ENCODE data around the gene WBP1L.

Gene WBP1L

GRCh38 chr10:102777711-102778453, 34.1 kb downstream of the WBP1L start:
- no peaks in the 10 kb centered on the region for H3K9me3 Mint-ChIP-seq
- H3K36me3 Mint-ChIP-seq: peaks cover 30% of the 10 kb centered on the region
- H3K4me1 Mint-ChIP-seq: peaks cover 57% of the 10 kb centered on the region
- no peaks in the 10 kb centered on the region for H3K27me3 Mint-ChIP-seq
- no peak overlapping the region for H3K4me3 Mint-ChIP-seq
- peak overlapping the region; percentile 48 for H3K27ac Mint-ChIP-seq
- no peak for ATAC-seq

DNA sequence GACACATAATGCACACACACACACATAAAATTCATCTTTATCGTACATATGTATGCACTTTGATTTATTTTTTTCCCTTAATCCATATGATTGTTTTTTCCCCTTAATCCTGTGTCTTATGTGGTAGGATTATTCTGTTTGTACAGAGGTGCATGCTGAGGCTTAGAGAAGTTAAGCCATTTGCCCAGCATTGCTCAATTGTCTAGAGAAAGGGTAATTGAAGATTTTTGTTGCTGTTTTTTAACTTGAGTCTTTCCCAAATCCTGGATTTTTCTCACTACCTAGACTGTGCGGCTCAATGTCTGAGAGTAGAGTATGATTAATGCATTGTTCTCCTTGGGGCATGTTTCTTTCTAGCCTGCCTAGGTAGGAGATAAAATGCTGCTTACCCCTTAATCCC, 35.0 kb downstream of the WBP1L start:
- H3K4me1 Mint-ChIP-seq: peaks cover 60% of the 10 kb centered on the region
- H3K27ac Mint-ChIP-seq: no peak overlapping the region
- peaks cover 37% of the 10 kb centered on the region for H3K36me3 Mint-ChIP-seq
- ATAC-seq: no peak
- H3K9me3 Mint-ChIP-seq: no peaks in the 10 kb centered on the region
- no peak overlapping the region for H3K4me3 Mint-ChIP-seq
- H3K27me3 Mint-ChIP-seq: no peaks in the 10 kb centered on the region

DNA sequence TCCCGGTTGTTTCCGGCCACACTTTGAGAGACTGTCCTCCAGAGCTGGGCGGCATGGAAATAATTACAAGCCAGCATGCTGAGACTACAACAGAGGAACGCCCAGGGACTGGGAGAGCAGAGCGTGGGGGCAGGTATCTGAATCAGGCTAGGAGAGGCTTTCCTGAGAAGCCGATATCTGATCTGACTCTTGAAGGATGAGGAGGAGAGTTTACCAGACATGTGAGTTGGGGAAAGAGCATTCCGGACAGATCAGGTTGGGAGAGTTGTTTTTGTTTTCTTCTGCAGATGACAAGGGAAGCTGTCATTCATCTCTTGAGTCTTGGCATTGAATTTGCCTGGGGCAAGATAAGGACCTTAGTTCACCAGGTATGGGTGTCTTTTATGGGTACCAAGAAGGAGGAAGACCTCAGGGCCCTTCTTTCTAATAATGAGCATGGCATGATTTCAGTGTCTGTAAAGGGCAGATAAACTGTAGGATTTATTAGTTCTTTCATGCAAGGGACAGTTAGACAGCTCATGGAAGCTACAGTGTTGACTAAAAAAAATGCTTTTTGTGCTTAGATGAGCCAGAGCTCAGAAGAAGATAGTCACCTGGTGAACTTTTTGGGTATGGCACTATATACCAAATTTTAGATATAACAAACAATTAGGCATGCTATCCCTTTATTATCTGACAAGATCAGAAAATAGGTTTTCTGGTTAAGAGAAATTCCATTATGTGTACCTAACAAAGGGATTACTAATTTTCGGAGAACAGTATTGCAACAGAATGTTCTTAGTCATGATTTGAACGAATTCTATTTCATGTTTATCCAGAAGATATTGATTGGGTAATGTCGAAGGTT, 36.2 kb downstream of the WBP1L start:
- Mint-ChIP-seq H3K27me3 (no peaks in the 10 kb centered on the region), H3K9me3 (no peaks in the 10 kb centered on the region), H3K4me1 (peaks cover 55% of the 10 kb centered on the region), H3K4me3 (no peak overlapping the region), H3K27ac (peak overlapping the region; percentile 47), H3K36me3 (peaks cover 29% of the 10 kb centered on the region)
- ATAC-seq: no peak

DNA sequence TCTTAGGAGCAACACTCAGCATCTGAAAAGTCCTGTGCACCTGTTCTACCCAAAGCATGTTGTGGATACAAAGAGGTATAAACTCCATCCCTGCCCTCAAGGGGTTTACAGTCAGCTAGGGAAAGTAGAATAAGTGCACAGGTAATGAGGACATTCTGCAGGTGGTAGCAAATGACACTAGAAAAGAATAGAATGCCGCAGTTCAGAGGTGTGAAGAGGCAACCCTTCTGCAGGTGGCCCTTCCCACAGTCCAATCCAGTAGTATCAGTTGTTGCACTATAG, 36.7 kb downstream of the WBP1L start:
- Mint-ChIP-seq H3K9me3 (no peaks in the 10 kb centered on the region), H3K36me3 (peaks cover 29% of the 10 kb centered on the region), H3K27me3 (no peaks in the 10 kb centered on the region), H3K4me1 (peaks cover 55% of the 10 kb centered on the region), H3K4me3 (no peak overlapping the region), H3K27ac (no peak overlapping the region)
- no peak for ATAC-seq

DNA sequence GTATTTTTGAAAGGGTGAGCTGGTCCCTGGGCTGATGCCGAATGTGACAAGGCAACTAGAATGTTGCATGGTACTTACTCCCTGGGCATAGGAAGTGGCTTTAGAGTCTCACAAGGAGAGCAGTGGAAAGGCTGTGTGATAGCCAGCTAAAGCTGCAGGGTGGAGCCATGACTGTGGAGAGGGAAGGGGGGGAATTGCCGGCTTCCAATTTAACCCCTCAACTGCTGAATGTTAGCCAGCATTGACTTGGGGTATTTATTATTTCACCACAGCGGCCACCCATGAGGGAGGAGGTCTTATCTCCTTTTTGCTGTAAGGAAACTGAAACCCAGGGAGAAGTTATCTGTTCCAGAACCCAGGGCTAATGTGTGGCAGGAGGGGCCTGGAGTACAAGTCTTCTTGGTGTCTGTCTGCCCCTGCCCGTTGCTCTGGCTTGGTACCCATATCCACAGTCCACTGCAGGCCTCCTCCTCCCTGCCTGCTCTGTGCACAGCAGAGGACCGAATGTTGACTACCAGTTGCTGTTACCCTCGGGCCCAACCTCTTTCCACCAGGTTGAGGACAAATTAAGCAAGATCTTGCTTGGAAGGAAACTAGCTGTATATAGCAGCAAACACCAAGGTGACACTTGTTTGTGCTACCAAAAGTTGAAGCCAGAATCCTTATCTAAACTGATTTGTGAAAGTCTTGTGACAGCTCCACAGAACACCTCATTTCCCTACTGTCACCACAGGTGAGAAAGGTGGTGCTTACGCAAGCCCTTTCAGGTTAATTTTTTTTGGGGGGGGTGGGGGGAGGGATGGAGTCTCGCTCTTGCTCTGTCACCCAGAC, 37.6 kb downstream of the WBP1L start:
- no peak for ATAC-seq
- Mint-ChIP-seq H3K9me3 (no peaks in the 10 kb centered on the region), H3K4me3 (no peak overlapping the region), H3K27ac (no peak overlapping the region), H3K27me3 (no peaks in the 10 kb centered on the region), H3K36me3 (peaks cover 29% of the 10 kb centered on the region), H3K4me1 (peaks cover 58% of the 10 kb centered on the region)

GRCh38 chr10:102781921-102782557, 38.3 kb downstream of the WBP1L start:
- no peaks in the 10 kb centered on the region for H3K27me3 Mint-ChIP-seq
- H3K4me1 Mint-ChIP-seq: peaks cover 64% of the 10 kb centered on the region

GRCh38 chr10:102782673-102783551, 39.2 kb downstream of the WBP1L start:
- Mint-ChIP-seq H3K4me1 (peaks cover 69% of the 10 kb centered on the region), H3K9me3 (no peaks in the 10 kb centered on the region), H3K27ac (no peak overlapping the region), H3K4me3 (no peak overlapping the region), H3K36me3 (peaks cover 29% of the 10 kb centered on the region), H3K27me3 (no peaks in the 10 kb centered on the region)
- ATAC-seq: no peak

More at GRCh38 chr10:102781921-102782557, 38.3 kb downstream of the WBP1L start:
- H3K36me3 Mint-ChIP-seq: peaks cover 29% of the 10 kb centered on the region
- H3K9me3 Mint-ChIP-seq: no peaks in the 10 kb centered on the region
- H3K4me3 Mint-ChIP-seq: no peak overlapping the region
- H3K27ac Mint-ChIP-seq: no peak overlapping the region
- no peak for ATAC-seq

- Mint-ChIP-seq H3K4me1 (peaks cover 62% of the 10 kb centered on the region), H3K36me3 (peaks cover 29% of the 10 kb centered on the region), H3K27me3 (no peaks in the 10 kb centered on the region), H3K4me3 (no peak overlapping the region), H3K27ac (no peak overlapping the region), H3K9me3 (no peaks in the 10 kb centered on the region)
- no peak for ATAC-seq
Measured at GRCh38 chr10:102783568-102783967, 39.8 kb downstream of the WBP1L start.

- Mint-ChIP-seq H3K36me3 (peaks cover 39% of the 10 kb centered on the region), H3K27me3 (no peaks in the 10 kb centered on the region), H3K4me3 (no peak overlapping the region), H3K9me3 (peaks cover 8% of the 10 kb centered on the region), H3K4me1 (peaks cover 53% of the 10 kb centered on the region), H3K27ac (peak overlapping the region; percentile 6)
- no peak for ATAC-seq
Measured at GRCh38 chr10:102785818-102786217, 42.1 kb downstream of the WBP1L start.

DNA sequence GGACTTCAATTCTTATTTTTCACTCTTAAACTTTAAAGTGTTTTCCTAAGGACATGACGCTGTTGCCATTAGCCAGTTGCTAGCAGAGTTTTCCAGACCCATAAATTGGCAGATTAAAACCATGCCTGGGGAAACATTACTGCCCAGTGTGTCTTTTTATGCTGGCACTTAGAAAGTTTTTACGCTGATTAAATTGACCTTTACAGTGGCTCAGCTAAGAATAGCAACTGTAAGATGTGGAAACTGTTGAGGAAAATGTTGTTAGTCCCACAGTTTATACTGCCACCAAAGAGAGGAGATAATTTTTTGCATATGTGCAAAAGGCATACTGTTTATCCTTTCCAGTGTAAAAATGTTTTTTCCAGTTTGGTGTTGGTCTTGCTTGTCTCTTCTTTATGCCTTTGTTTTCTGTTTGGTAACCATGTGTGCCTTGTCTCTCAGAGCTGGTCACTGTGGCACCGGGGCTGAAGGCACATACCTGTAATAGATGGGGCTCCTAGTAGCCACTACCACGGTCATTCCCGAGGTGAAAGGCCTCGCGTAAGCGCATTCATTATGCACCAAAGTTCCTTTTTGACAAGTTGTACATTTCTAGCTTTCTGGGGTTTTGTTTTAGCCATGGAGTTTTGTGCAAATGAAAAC, 48.1 kb downstream of the WBP1L start:
- ATAC-seq: no peak
- H3K4me1 Mint-ChIP-seq: peaks cover 58% of the 10 kb centered on the region

DNA sequence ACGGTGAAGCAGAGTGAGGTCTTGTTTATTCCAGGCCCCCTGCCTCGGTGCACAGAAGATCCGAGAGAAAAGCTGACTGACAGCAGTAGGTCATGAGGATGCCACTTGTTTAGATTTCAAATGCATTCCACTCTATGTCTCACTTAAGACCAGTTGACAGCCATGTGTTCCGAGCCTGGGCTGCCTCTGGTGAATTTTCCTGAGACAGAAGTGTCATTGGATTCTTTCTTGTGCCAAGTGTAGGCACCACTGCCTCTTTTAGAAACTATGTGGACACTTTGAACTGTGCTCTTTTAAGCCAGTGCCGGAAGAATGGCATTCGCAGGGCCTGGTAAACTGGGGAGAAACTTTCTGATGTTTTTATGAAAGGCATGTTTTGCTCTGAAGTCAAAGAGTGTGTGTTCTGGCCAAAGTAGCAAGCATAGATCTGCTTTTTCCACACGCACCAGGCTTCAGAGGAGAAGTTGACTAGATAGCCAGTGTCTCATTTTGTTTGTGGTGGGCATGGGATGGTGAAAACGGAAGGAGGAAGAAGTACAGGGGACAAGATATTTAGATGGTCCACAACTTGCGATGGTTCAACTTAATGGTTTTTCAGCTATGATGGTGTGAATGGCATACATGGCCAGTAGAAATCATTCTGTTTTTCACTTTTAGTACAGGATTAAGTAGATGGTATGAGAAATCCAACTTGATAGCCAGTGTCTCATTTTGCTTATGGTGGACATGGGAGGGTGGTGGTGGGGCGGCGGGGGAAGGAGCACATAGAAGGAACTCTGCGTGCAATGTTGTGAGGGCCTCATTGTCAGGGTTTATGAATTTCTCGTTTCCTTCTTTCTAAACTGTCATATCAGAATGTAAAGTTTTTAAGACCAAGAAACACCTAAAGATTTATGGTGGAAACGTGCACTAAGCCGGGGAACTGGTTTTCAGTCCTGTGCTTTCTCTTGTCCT, 52.0 kb downstream of the WBP1L start:
- peak; percentile 74 for ATAC-seq
- H3K9me3 Mint-ChIP-seq: no peaks in the 10 kb centered on the region
- H3K36me3 Mint-ChIP-seq: peaks cover 16% of the 10 kb centered on the region
- peak overlapping the region; percentile 90 for H3K27ac Mint-ChIP-seq
- peaks cover 56% of the 10 kb centered on the region for H3K4me1 Mint-ChIP-seq
- H3K27me3 Mint-ChIP-seq: no peaks in the 10 kb centered on the region
- H3K4me3 Mint-ChIP-seq: peak overlapping the region; percentile 46

More for the DNA sequence above, 48.1 kb downstream of the WBP1L start:
- Mint-ChIP-seq H3K27ac (no peak overlapping the region), H3K9me3 (peaks cover 8% of the 10 kb centered on the region), H3K4me3 (no peak overlapping the region), H3K27me3 (no peaks in the 10 kb centered on the region), H3K36me3 (peaks cover 21% of the 10 kb centered on the region)

DNA sequence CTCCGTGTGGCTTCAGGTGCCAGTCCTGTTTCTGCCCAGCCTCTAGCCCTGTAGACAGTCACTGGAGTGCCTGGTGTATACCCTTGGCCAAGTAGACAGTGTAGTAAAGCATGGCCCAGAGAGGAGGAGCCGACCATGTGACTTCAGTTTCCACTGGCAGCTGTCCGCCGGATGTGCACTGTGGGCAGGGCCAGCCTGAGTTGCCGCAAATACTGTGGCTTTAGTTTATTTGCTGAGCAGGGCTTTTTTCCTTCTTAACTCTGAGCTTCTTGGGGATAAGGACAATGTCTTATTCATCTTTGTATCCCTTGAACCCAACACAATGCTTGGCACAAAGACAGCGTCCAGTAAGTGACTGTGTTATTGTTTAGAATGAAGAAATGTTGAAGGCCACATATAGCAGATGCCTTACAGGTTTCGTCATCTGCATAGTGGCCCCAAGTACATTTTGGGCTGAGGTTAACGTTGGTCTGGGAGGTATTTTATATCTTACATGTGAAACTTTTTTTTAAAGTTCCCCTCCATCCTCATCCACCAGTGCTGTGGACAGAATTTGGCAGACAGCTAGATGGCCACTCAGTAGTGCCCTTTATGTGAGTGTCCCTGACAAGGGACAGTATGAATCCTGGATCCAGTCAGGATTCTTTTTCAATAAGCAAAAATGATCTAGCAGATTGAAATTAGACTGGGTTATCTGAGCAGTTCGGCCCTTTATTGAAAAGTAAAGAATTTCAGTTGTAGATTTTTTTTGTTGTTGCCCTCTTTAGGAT, 52.8 kb downstream of the WBP1L start:
- Mint-ChIP-seq H3K27ac (peak overlapping the region; percentile 90), H3K4me3 (peak overlapping the region; percentile 46), H3K27me3 (no peaks in the 10 kb centered on the region), H3K4me1 (peaks cover 62% of the 10 kb centered on the region), H3K36me3 (peaks cover 19% of the 10 kb centered on the region), H3K9me3 (no peaks in the 10 kb centered on the region)
- ATAC-seq: peak; percentile 99
